HL-60 (cell line): ENCODE results near the gene MS4A4E.
"Not testable (repeated sequence)": the region's sequence is repeated elsewhere in the genome, so short reads cannot be mapped to it uniquely, and the experiment has no call there.

ENCODE experiments used
- DNase-seq, 2 experiments: peaks; one replicate each; pipeline ENCODE4 v3.0.0-alpha.2; 2010 to 2020; ENCODE audit warnings: low read depth in 1 of 2, low spot score in 1 of 2
- H3K27ac ChIP-seq: fragments of 250-450 bp; sonication (Bioruptor Pico); replicated peaks from 2 replicates; pipeline ENCODE4 v1.5.1; 2020; ENCODE audit warnings: mild to moderate bottlenecking, moderate library complexity
- H3K27me3 ChIP-seq: fragments of 250-450 bp; sonication (Bioruptor Pico); 2 replicates; pipeline ENCODE4 v1.5.1; 2021; ENCODE audit warnings: mild to moderate bottlenecking, moderate library complexity; ENCODE audit not compliant: insufficient read depth, poor library complexity, severe bottlenecking
- H3K4me3 ChIP-seq: replicated peaks from 2 replicates; pipeline ENCODE4 v1.5.1; 2011; ENCODE audit warnings: mild to moderate bottlenecking, control low read depth, low read length; ENCODE audit not compliant: insufficient read depth
- GABPA ChIP-seq: IDR thresholded peaks from 2 replicates; pipeline ENCODE4 v1.6.1; 2012; ENCODE audit warnings: low read depth
- POLR2AphosphoS5 ChIP-seq: IDR thresholded peaks from 2 replicates; pipeline ENCODE4 v1.6.1; 2012; ENCODE audit warnings: low read depth
- SPI1 ChIP-seq: IDR thresholded peaks from 2 replicates; pipeline ENCODE4 v1.6.1; 2012; ENCODE audit warnings: low read depth, mild to moderate bottlenecking, borderline replicate concordance
- TF ChIP-seq, protein P1 (sequence below): IDR thresholded peaks from 2 replicates; pipeline ENCODE4 v1.6.1; 2012; ENCODE audit warnings: low read depth; ENCODE audit not compliant: insufficient replicate concordance
- TF ChIP-seq, protein P2 (sequence below): IDR thresholded peaks from one replicate; pipeline ENCODE4 v1.5.1; 2011; ENCODE audit warnings: low read length, control low read depth, inconsistent platforms; ENCODE audit not compliant: insufficient read depth

The MS4A4E gene

DNA sequence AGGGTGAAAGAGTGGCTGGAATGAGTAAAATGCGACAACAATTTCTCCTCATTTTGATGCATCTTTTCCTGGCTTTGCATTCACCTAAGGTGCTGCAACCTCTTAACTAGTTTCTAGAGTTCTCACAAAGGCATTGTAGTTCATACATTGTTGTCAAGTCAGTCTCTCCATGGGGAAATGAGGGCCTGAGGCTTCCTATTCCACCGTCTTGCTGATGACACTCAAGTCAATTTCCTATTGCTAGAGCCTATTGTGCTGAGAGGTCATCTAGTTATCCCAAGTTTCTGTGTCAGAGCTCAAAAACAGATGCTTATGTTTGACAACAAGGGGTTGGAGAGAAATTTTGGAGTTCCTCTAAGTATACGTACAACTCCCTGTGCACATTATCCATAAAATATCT lies 48.4 kb downstream of the MS4A4E start:
- Histone ChIP-seq H3K27ac (peak overlapping the region; percentile 42), H3K4me3 (no peak overlapping the region), H3K27me3 (no peaks in the 10 kb centered on the region)
- no peak for DNase-seq
- TF ChIP-seq SPI1 (no peak), GABPA (no peak), POLR2AphosphoS5 (no peak)
- TF ChIP-seq, protein P1, sequence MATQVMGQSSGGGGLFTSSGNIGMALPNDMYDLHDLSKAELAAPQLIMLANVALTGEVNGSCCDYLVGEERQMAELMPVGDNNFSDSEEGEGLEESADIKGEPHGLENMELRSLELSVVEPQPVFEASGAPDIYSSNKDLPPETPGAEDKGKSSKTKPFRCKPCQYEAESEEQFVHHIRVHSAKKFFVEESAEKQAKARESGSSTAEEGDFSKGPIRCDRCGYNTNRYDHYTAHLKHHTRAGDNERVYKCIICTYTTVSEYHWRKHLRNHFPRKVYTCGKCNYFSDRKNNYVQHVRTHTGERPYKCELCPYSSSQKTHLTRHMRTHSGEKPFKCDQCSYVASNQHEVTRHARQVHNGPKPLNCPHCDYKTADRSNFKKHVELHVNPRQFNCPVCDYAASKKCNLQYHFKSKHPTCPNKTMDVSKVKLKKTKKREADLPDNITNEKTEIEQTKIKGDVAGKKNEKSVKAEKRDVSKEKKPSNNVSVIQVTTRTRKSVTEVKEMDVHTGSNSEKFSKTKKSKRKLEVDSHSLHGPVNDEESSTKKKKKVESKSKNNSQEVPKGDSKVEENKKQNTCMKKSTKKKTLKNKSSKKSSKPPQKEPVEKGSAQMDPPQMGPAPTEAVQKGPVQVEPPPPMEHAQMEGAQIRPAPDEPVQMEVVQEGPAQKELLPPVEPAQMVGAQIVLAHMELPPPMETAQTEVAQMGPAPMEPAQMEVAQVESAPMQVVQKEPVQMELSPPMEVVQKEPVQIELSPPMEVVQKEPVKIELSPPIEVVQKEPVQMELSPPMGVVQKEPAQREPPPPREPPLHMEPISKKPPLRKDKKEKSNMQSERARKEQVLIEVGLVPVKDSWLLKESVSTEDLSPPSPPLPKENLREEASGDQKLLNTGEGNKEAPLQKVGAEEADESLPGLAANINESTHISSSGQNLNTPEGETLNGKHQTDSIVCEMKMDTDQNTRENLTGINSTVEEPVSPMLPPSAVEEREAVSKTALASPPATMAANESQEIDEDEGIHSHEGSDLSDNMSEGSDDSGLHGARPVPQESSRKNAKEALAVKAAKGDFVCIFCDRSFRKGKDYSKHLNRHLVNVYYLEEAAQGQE: no peak
- TF ChIP-seq, protein P2, sequence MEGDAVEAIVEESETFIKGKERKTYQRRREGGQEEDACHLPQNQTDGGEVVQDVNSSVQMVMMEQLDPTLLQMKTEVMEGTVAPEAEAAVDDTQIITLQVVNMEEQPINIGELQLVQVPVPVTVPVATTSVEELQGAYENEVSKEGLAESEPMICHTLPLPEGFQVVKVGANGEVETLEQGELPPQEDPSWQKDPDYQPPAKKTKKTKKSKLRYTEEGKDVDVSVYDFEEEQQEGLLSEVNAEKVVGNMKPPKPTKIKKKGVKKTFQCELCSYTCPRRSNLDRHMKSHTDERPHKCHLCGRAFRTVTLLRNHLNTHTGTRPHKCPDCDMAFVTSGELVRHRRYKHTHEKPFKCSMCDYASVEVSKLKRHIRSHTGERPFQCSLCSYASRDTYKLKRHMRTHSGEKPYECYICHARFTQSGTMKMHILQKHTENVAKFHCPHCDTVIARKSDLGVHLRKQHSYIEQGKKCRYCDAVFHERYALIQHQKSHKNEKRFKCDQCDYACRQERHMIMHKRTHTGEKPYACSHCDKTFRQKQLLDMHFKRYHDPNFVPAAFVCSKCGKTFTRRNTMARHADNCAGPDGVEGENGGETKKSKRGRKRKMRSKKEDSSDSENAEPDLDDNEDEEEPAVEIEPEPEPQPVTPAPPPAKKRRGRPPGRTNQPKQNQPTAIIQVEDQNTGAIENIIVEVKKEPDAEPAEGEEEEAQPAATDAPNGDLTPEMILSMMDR: no peak

DNA sequence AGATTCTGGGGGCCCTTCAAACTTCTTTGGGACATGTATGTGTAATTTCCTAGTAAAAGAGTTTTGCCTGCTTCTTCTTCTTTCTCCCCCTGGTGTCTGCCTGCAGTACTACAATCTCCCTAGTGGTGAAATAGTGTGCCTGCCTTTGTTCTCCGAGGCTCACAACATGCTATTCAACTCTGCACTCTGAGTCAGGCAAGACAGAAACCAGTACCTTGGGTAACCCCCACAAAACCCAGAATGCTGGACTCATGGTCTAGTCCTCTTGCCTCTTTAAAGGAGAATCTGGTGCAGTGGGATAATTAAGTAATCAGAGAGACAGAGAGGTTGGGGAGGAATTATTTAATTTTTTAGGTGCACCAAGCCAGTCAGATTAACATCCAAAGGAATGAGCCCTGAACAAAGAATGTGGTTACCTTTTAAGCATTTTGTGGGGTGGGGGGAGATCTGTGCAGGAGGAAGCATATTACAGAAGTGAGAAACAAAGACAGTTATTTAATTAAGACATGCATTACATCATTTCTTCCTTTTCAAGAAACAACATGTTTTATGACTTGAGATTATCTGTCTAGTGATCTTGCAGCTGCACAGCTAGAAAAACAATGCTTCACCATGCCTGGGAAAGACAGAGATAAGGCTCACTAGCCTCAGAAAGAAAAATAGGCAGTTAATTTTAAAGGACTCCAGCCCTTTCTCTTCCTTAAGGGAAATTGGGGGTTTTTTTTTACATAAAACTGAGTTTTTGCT lies 49.1 kb downstream of the MS4A4E start:
- Histone ChIP-seq H3K27me3 (no peaks in the 10 kb centered on the region), H3K4me3 (no peak overlapping the region), H3K27ac (peak overlapping the region; percentile 42)
- TF ChIP-seq, protein P1: no peak
- TF ChIP-seq SPI1 (no peak), POLR2AphosphoS5 (no peak), GABPA (no peak)
- TF ChIP-seq, protein P2: peak; percentile 73
- DNase-seq: peak; percentile 75 to 82

- not testable (repeated sequence) for DNase-seq, H3K27me3 ChIP-seq, H3K4me3 ChIP-seq, H3K27ac ChIP-seq
Observed at GRCh38 chr11:60192564-60192963, 50.4 kb downstream of the MS4A4E start.

GRCh38 chr11:60188481-60188880 lies 54.5 kb downstream of the MS4A4E start:
- not testable (repeated sequence) for H3K4me3 ChIP-seq, H3K27ac ChIP-seq, H3K27me3 ChIP-seq
- peak in 1 of 2 experiments; percentile 52 for DNase-seq

- H3K4me3 ChIP-seq, DNase-seq, H3K27me3 ChIP-seq, H3K27ac ChIP-seq: not testable (repeated sequence)
Observed at GRCh38 chr11:60186128-60186527, 56.8 kb downstream of the MS4A4E start.

DNA sequence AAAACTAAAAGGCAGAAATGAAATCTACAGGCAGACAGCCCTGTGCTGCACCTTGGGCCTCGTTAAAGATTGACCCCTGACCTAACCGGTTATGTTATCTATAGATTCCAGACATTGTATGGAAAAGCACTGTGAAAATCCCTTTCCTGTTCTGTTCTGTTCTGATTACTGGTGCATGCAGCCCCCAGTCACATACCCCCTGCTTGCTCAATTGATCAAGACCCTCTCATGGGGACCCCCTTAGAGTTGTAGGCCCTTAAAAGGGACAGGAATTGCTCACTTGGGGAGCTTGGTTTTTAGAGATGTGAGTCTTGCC lies 57.5 kb downstream of the MS4A4E start:
- DNase-seq, H3K4me3 ChIP-seq, H3K27me3 ChIP-seq: not testable (repeated sequence)
- 0 out of 2 replicates have a peak overlapping the region, but pooled peaks have one; percentile 2 for H3K27ac ChIP-seq
